Measurements from ENCODE around the gene CNEP1R1.

DNA sequence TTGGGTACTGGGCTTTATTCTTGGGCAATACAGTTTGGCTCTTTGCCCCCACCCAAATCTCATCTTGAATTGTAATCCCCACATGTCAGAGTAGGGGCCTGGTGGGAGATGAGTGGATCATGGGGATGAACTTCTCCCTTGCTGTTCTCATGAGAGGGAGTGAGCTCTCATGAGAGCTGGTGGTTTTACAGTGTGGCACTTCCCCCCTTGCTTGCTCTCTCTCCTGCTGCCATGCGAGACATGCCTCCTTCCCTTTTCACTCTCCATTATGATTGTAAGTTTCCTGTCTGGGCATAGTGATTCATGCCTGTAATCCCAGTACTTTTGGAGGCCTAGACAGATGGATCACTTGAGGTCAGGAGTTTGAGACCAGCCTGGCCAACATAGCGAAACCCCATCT lies 18.1 kb upstream of the CNEP1R1 start:
- TF ChIP-seq, protein P1, sequence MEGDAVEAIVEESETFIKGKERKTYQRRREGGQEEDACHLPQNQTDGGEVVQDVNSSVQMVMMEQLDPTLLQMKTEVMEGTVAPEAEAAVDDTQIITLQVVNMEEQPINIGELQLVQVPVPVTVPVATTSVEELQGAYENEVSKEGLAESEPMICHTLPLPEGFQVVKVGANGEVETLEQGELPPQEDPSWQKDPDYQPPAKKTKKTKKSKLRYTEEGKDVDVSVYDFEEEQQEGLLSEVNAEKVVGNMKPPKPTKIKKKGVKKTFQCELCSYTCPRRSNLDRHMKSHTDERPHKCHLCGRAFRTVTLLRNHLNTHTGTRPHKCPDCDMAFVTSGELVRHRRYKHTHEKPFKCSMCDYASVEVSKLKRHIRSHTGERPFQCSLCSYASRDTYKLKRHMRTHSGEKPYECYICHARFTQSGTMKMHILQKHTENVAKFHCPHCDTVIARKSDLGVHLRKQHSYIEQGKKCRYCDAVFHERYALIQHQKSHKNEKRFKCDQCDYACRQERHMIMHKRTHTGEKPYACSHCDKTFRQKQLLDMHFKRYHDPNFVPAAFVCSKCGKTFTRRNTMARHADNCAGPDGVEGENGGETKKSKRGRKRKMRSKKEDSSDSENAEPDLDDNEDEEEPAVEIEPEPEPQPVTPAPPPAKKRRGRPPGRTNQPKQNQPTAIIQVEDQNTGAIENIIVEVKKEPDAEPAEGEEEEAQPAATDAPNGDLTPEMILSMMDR (IDR thresholded peaks at IDR 0.05 in 4 of 5, conservative IDR thresholded peaks at IDR 0.05 in 1 of 5), result no peak
- TF ChIP-seq POLR2A (IDR thresholded peaks at IDR 0.05), result no peak
